K562 (cell line): Measurements from ENCODE around the gene OR8G5. TPM values are rescaled to one million over a fixed set of nuclear protein-coding genes. Genes with fewer than 3 reads are reported as not detected.

Experiments used
- ATAC-seq: fragments of 200-7000 bp; cut with Tn5 transposase; 3 replicates; pipeline ENCODE4 v1.9.1; 2020; ENCODE audit warnings: moderate library complexity
- BruUV-seq: library from RNA; stranded (reverse); fragments of 400-500 nt; replicated peaks from 2 replicates; lab custom pipeline; 2021; lab: Mats Ljungman, UMichigan
- CTCF ChIA-PET: fragments of 300-600 bp; formaldehyde crosslinking; extraction: SDS; loops from one replicate; lab custom pipeline; 2021; ENCODE audit warnings: low intra/inter-chr PET ratio; lab: Yijun Ruan, JAX
- POLR2A ChIA-PET: fragments of 300-600, 350-650 bp; sonication (Branson Sonifier 250); formaldehyde crosslinking; extraction: SDS; loops from one replicate; lab custom pipeline; 2021; ENCODE audit warnings: antibody characterized with exemption, inconsistent platforms; lab: Yijun Ruan, JAX
- DNase-seq, 4 experiments: peaks; one replicate each; pipeline versions ENCODE4 v3.0.0 to v3.0.0-alpha.2; 2011 to 2018; ENCODE audit warnings: low spot score in 3 of 4, mixed read lengths in 3 of 4; ENCODE audit errors: extremely low read depth in 1 of 4
- FAIRE-seq: peaks from 2 replicates; lab custom pipeline; 2011; peaks lifted over from hg19 to GRCh38; lab: Jason Lieb, UNC
- H2AFZ ChIP-seq: 2 replicates; pipeline ENCODE4 v1.6.0; 2011; ENCODE audit warnings: low read depth, low read length, control low read depth, inconsistent platforms
- H3K27ac ChIP-seq: fragments of 200-600 bp; 3 replicates; pipeline ENCODE4 v1.8.0; 2011; ENCODE audit warnings: low read depth, mild to moderate bottlenecking, control low read depth, inconsistent platforms, low read length, moderate library complexity, mixed read lengths; ENCODE audit errors: extremely low read depth
- H3K27me3 ChIP-seq, 2 experiments: fragments of 300-600 bp in 1 of 2; 2 replicates in 1 of 2; 3 replicates in 1 of 2; pipeline versions ENCODE4 v1.6.0 to v1.8.0; 2011; ENCODE audit warnings: inconsistent platforms in 2 of 2, low read length in 2 of 2, mild to moderate bottlenecking in 1 of 2, mixed read lengths in 1 of 2, moderate library complexity in 1 of 2; ENCODE audit not compliant: control insufficient read depth in 2 of 2, insufficient read depth in 2 of 2
- H3K36me3 ChIP-seq: fragments of 300-600 bp; 3 replicates; pipeline ENCODE4 v1.8.0; 2011; ENCODE audit warnings: mild to moderate bottlenecking, low read length, inconsistent platforms; ENCODE audit not compliant: control insufficient read depth, insufficient read depth
- H3K4me1 ChIP-seq, 2 experiments: fragments of 200-600 bp in 1 of 2; replicated peaks in 1 of 2; 2 replicates in 1 of 2; 3 replicates in 1 of 2; pipeline versions ENCODE4 v1.5.1 to v1.8.0; 2011; ENCODE audit warnings: inconsistent platforms in 2 of 2, low read length in 2 of 2, mild to moderate bottlenecking in 1 of 2, mixed read lengths in 1 of 2, moderate library complexity in 1 of 2; ENCODE audit not compliant: control insufficient read depth in 2 of 2, insufficient read depth in 2 of 2
- H3K4me2 ChIP-seq: 2 replicates; pipeline ENCODE4 v1.6.1; 2011; ENCODE audit warnings: low read length, control low read depth, inconsistent platforms, mixed read lengths; ENCODE audit not compliant: insufficient read depth
- H3K4me3 ChIP-seq: fragments of 200-600 bp; sonication (generic), shearing (Covaris generic); 2 replicates; pipeline ENCODE4 v1.5.1; 2016; ENCODE audit warnings: control low read depth, inconsistent platforms
- H3K79me2 ChIP-seq: fragments of 200-600 bp; 3 replicates; pipeline ENCODE4 v1.8.0; 2011; ENCODE audit warnings: low read length, inconsistent platforms; ENCODE audit not compliant: control insufficient read depth, insufficient read depth
- H3K9ac ChIP-seq, 2 experiments: 2 replicates each; pipeline versions ENCODE4 v1.6.0 to v1.6.1; 2011; ENCODE audit warnings: low read depth in 2 of 2, low read length in 2 of 2, control low read depth in 1 of 2, inconsistent platforms in 1 of 2, mild to moderate bottlenecking in 1 of 2, mixed read lengths in 1 of 2; ENCODE audit not compliant: insufficient read depth in 1 of 2
- H3K9me1 ChIP-seq: one replicate; pipeline ENCODE4 v1.6.0; 2011; ENCODE audit warnings: inconsistent platforms, mild to moderate bottlenecking, low read length, moderate library complexity; ENCODE audit not compliant: control insufficient read depth, insufficient read depth
- H3K9me3 ChIP-seq: replicated peaks from 2 replicates; pipeline ENCODE4 v1.5.1; 2011; ENCODE audit warnings: low read depth, low read length, inconsistent platforms; ENCODE audit not compliant: control insufficient read depth, insufficient read depth
- H4K20me1 ChIP-seq: replicated peaks from 2 replicates; pipeline ENCODE4 v1.6.1; 2011; ENCODE audit warnings: low read length, inconsistent platforms, mixed read lengths; ENCODE audit not compliant: control insufficient read depth, insufficient read depth
- CBX3 ChIP-seq, 2 experiments: IDR thresholded peaks; 1 replicate in 1 of 2; 2 replicates in 1 of 2; pipeline ENCODE4 v1.6.1; 2012; ENCODE audit warnings: inconsistent platforms in 2 of 2, low read length in 2 of 2, borderline replicate concordance in 1 of 2, control low read depth in 1 of 2
- CBX8 ChIP-seq: fragments of 200-600 bp; sonication (generic); IDR thresholded peaks from 2 replicates; pipeline ENCODE4 v1.6.1; 2012; ENCODE audit warnings: borderline replicate concordance, mixed run types, low read depth, mild to moderate bottlenecking, moderate library complexity, mixed read lengths, low read length, control low read depth, inconsistent platforms; ENCODE audit not compliant: poor library complexity, severe bottlenecking; ENCODE audit errors: extremely low read depth
- E2F3 ChIP-seq: fragments of 250-450 bp; sonication (Bioruptor Pico); IDR thresholded peaks from 2 replicates; pipeline ENCODE4 v1.4.0; 2020; ENCODE audit warnings: mild to moderate bottlenecking
- KDM4B ChIP-seq, 2 experiments: fragments of 450-650 bp in 1 of 2; sonication (generic) in 1 of 2; IDR thresholded peaks; 2 replicates each; pipeline ENCODE4 v1.6.1; 2016 to 2017; ENCODE audit warnings: borderline replicate concordance in 2 of 2, antibody characterized with exemption in 1 of 2, low read depth in 1 of 2, mild to moderate bottlenecking in 1 of 2
- NFATC3 ChIP-seq: fragments of 450-650 bp; IDR thresholded peaks from 2 replicates; pipeline ENCODE4 v1.6.1; 2017; ENCODE audit warnings: mild to moderate bottlenecking
- PCBP1 ChIP-seq: fragments of 200-400 bp; formaldehyde crosslinking; IDR thresholded peaks from 2 replicates; pipeline ENCODE4 v1.6.1; 2018; ENCODE audit warnings: mild to moderate bottlenecking, low read depth, low read length; ENCODE audit not compliant: poor library complexity, severe bottlenecking
- PCBP2 ChIP-seq: fragments of 200-400 bp; formaldehyde crosslinking; IDR thresholded peaks from 2 replicates; pipeline ENCODE4 v1.6.1; 2018; ENCODE audit warnings: low read length, low read depth, mild to moderate bottlenecking, moderate library complexity; ENCODE audit not compliant: poor library complexity, severe bottlenecking
- PKNOX1 ChIP-seq: fragments of 450-650 bp; IDR thresholded peaks from 2 replicates; pipeline ENCODE4 v1.6.1; 2016
- RBM17 ChIP-seq: fragments of 200-400 bp; formaldehyde crosslinking; IDR thresholded peaks from 2 replicates; pipeline ENCODE4 v1.6.1; 2017; ENCODE audit warnings: low read depth, mild to moderate bottlenecking, low read length, borderline replicate concordance
- YBX1 ChIP-seq: fragments of 450-650 bp; IDR thresholded peaks from 2 replicates; pipeline ENCODE4 v1.7.1; 2016; ENCODE audit warnings: mild to moderate bottlenecking
- ZBTB17 ChIP-seq: fragments of 450-650 bp; formaldehyde crosslinking; IDR thresholded peaks from 2 replicates; pipeline ENCODE4 v1.4.0; 2020; ENCODE audit warnings: mild to moderate bottlenecking
- ZNF121 ChIP-seq: sonication (generic); formaldehyde crosslinking; conservative IDR thresholded peaks from 2 replicates; pipeline ENCODE4 v1.8.0; 2022; ENCODE audit warnings: missing genetic modification reagents
- ZNF134 ChIP-seq: fragments of 250-450 bp; sonication (Bioruptor Pico); conservative IDR thresholded peaks from 2 replicates; pipeline ENCODE4 v1.4.0; 2020
- ZNF23 ChIP-seq: fragments of 250-450 bp; sonication (Bioruptor Pico); IDR thresholded peaks from 2 replicates; pipeline ENCODE4 v1.4.0; 2020; ENCODE audit warnings: mild to moderate bottlenecking
- ZNF436 ChIP-seq: fragments of 250-450, 450-650 bp; sonication (Bioruptor Pico); formaldehyde crosslinking; IDR thresholded peaks from 2 replicates; pipeline ENCODE4 v1.7.0; 2020; ENCODE audit warnings: mild to moderate bottlenecking
- WGBS: fragments of 100-300 bp; shearing (Covaris generic); methylation state at CpG from one replicate; pipeline ENCODE4 v1.1.6; 2016; ENCODE audit warnings: low coverage, mixed read lengths; ENCODE audit not compliant: insufficient coverage; ENCODE audit errors: missing lambda C conversion rate; 5-methylcytosine and 5-hydroxymethylcytosine counted together
- in situ Hi-C: fragments of 300-500 bp; cut with MboI; formaldehyde crosslinking; loops from 4 replicates; pipeline ENCODE4 v1.15.0; 2018; ENCODE audit warnings: inconsistent platforms, mixed read lengths
- intact Hi-C: fragments of 100-400 bp; cut with micrococcal nuclease; formaldehyde crosslinking; loops from 2 replicates; pipeline ENCODE4 v1.14.2; 2022
- polyA plus RNA-seq, 8 experiments: library from polyadenylated mRNA; depleted of rRNA in 4 of 8; stranded (reverse) in 5 of 8; unstranded in 3 of 8; fragments of >200 nt; fragmentation: Nextera tagmentation in 2 of 8; fragmentation: Illumina TruSeq in 1 of 8; extraction: Ambion mirVana in 2 of 8; extraction: Trizol in 1 of 8; gene quantifications; 2 replicates each; pipeline versions ENCODE4 v1.2.1 to v1.2.3, GENCODE V29; 2011 to 2014; ENCODE audit warnings: inconsistent platforms in 1 of 8, missing spikeins in 1 of 8
- total RNA-seq, 7 experiments: library from RNA; depleted of rRNA in 6 of 7; stranded (reverse); fragments of >200 nt in 6 of 7; fragmentation: Illumina TruSeq in 2 of 7; extraction: Trizol in 2 of 7; gene quantifications; 2 replicates each; pipeline versions ENCODE4 v1.2.1 to v1.2.3, GENCODE V29; 2011 to 2021; ENCODE audit warnings: low replicate concordance in 1 of 7
- TF ChIP-seq, protein P1 (sequence below): IDR thresholded peaks from 2 replicates; pipeline ENCODE4 v1.6.1; 2014; ENCODE audit warnings: antibody characterized with exemption
- TF ChIP-seq, protein P2 (sequence below): conservative IDR thresholded peaks from 2 replicates; pipeline ENCODE4 v1.6.1; 2011; ENCODE audit warnings: low read depth, mild to moderate bottlenecking, low read length; ENCODE audit not compliant: control insufficient read depth

The OR8G5 gene
- total and polyA plus RNA-seq, 9 of the 15 experiments (the other 6 are each of a cell fraction or from before 2014, with no cell fraction given), result 0.18 to 3.8 (median 1.7) TPM

DNA sequence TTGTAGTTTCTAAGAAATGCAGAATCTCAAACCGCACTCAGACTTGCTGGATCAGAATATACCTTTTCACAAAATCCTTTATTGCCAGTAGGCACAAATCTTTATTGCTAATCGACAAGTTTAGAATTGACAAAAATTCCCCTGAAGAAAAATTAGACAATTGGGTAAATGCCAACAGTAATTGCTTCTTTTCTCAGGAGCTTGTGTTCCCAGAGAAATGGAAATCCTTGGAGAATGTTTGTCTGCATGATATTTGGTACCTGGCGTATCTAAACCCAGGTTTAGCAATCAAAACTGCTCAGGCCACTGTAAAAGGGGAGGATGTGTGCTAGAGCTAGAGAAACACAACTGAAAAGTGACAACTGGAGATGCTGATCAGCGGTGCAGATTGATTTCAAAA lies at the start of gene OR8G5 (continued):
- TF ChIP-seq, protein P1, sequence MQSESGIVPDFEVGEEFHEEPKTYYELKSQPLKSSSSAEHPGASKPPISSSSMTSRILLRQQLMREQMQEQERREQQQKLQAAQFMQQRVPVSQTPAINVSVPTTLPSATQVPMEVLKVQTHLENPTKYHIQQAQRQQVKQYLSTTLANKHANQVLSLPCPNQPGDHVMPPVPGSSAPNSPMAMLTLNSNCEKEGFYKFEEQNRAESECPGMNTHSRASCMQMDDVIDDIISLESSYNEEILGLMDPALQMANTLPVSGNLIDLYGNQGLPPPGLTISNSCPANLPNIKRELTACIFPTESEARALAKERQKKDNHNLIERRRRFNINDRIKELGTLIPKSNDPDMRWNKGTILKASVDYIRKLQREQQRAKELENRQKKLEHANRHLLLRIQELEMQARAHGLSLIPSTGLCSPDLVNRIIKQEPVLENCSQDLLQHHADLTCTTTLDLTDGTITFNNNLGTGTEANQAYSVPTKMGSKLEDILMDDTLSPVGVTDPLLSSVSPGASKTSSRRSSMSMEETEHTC, result no peak
- no peak for TF ChIP-seq NFATC3
- TF ChIP-seq ZNF23 (CRISPR knock-in tag), result no peak
- TF ChIP-seq PKNOX1, result no peak
- TF ChIP-seq, protein P2, sequence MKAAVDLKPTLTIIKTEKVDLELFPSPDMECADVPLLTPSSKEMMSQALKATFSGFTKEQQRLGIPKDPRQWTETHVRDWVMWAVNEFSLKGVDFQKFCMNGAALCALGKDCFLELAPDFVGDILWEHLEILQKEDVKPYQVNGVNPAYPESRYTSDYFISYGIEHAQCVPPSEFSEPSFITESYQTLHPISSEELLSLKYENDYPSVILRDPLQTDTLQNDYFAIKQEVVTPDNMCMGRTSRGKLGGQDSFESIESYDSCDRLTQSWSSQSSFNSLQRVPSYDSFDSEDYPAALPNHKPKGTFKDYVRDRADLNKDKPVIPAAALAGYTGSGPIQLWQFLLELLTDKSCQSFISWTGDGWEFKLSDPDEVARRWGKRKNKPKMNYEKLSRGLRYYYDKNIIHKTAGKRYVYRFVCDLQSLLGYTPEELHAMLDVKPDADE, result no peak

GRCh38 chr11:124207102-124207792 lies 48.9 kb upstream of the OR8G5 start:
- Histone ChIP-seq H3K79me2 (peaks cover 13% of the 10 kb centered on the region; the same call in 2 of the 3 replicates), H3K4me3 (no peak overlapping the region), H3K9ac (peak overlapping the region; percentile 38 to 67; a peak in 3 of 4 replicates), H4K20me1 (no peaks in the 10 kb centered on the region), H3K9me3 (no peaks in the 10 kb centered on the region), H3K36me3 (peaks cover 4% of the 10 kb centered on the region; the same call in 2 of the 3 replicates), H3K27me3 (no peaks in the 10 kb centered on the region), H3K27ac (peak overlapping the region; percentile 91), H2AFZ (peak overlapping the region; percentile 84), H3K9me1 (no peaks in the 10 kb centered on the region), H3K4me2 (peak overlapping the region; percentile 76), H3K4me1 (peaks cover 27 to 32% of the 10 kb centered on the region in 2 experiments)
- DNase-seq (peak; percentile 22 to 91 (median 60)), FAIRE-seq (peak; percentile 96), ATAC-seq (peak; percentile 92)
- POLR2A ChIA-PET, result interaction anchor here (0.6 to 1.5 kb wide), 11 partner anchors 9 to 1067 kb away, joined by 3 to 7 read pairs (median 3); no protein-coding TSS in a partner anchor
- intact Hi-C loops, result loop anchor here (2.0 to 5.0 kb wide), 3 partner anchors 18 to 70 kb away; no protein-coding TSS in a partner anchor
- 8% methylated on average over 6 of the region's 6 CpGs for WGBS
- CTCF ChIA-PET, result no interaction called here
- in situ Hi-C loops, result no loop called here
- BruUV-seq, result no TSS peak
- no peak for TF ChIP-seq ZNF436 (CRISPR knock-in tag)
- peak; percentile 84 for TF ChIP-seq ZBTB17 (CRISPR knock-in tag)
- no peak for TF ChIP-seq RBM17
- TF ChIP-seq PCBP1, result no peak
- no peak for TF ChIP-seq PCBP2
- no peak for TF ChIP-seq KDM4B (IDR thresholded peaks at IDR 0.05; ENCODE audit: borderline replicate concordance in 2 of 2, low read depth in 1 of 2)
- no peak for TF ChIP-seq CBX8
- TF ChIP-seq CBX3 (IDR thresholded peaks at IDR 0.05; ENCODE audit: borderline replicate concordance in 1 of 2, low read length in 2 of 2), result peak in 1 of 2 experiments; percentile 97; a peak in 2 of 3 replicates
- no peak for TF ChIP-seq ZNF121 (CRISPR knock-in tag)
- TF ChIP-seq ZNF134 (CRISPR knock-in tag), result peak; percentile 66; the same call in 1 of the 2 replicates
- no peak for TF ChIP-seq YBX1
- no peak; the same call in 1 of the 2 replicates for TF ChIP-seq E2F3
